GM12801 (cell line): ENCODE results near the gene PSMC5.

Experiments used
- CTCF ChIP-seq: IDR thresholded peaks from one replicate; pipeline ENCODE4 v1.5.1; 2011; ENCODE audit warnings: control low read depth; ENCODE audit not compliant: insufficient read length; ENCODE audit errors: extremely low read depth

Gene PSMC5

DNA sequence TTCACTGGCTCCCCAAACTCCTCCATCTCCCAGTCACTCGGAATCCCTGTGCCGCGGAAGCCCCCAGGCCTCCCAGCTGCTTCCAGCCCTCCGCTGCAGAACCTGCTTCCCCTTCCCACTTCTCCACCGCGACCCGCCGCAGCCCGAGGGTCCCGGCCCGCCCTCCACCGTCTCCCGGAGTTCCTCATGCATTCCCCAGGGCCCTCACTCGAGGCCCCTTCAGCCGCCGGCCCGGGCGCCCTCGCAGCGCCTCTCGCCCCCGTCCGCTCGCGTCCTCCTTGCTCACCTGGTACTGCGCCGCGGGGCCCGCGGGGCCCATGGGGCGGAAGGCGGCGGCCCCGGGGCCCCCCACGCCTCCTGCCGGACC lies 14.9 kb downstream of the PSMC5 start:
- no peak for TF ChIP-seq CTCF

GRCh38 chr17:63842540-63843386 lies 15.5 kb downstream of the PSMC5 start, which contains the start of gene SMARCD2:
TSS of gene SMARCD2 (minus strand) at chr17:63842685. CDS start at chr17:63842674, 11 bp downstream.
- no peak for TF ChIP-seq CTCF

DNA sequence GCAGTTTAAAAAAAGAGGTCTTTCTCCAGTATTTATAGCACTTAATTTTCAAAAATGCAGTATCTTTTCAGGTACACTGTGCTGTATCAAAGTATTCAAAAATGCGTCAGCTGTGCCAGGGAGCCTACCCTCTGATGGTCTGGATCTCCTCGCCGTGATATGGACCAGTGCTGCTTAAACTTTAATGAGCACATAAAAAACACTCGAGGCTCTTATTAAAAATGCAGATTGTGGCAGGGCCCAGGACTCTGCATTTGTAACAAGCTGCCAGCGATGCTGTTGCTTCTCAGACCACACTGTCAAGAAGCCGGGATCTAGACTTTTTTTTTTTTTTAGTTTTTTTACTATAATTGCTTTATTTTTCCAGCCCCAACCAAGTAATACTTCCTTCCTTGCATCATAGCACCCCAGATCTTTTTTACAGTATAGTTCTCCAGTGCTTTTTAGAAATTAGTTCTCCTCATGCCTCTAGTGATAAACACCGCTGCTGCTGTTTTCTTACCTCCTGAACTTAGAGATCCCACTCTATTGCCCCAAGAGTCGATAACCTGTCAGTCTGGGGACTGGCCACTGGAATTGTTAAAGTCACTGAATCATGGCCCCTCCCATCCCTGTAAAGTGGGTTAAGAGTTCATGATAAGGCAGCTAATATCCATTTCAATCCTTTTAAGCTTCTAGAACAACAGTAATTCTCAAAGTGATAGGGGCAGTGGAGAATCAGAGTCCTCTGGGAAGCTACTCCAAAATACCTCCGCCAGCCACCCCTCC lies 16.9 kb downstream of the PSMC5 start:
- no peak for TF ChIP-seq CTCF

DNA sequence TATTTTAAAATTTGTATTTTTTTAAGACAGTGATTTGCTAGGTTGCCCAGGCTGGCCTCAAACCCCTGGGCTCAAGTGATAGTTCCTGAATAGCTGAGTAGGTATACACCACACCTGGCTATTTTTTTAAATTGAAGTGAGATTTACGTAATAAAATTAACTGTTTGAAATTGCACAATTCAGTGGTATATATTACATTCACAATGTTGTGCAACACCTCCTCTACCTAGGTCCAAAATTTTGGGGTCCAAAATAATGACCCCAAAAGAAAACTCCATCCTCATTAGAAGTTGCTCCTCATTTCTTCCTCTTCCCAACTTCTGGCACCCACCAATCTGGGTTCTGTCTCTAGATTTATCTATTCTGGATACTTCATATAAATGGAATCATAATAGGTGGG lies 18.3 kb downstream of the PSMC5 start:
- TF ChIP-seq CTCF, result no peak

DNA sequence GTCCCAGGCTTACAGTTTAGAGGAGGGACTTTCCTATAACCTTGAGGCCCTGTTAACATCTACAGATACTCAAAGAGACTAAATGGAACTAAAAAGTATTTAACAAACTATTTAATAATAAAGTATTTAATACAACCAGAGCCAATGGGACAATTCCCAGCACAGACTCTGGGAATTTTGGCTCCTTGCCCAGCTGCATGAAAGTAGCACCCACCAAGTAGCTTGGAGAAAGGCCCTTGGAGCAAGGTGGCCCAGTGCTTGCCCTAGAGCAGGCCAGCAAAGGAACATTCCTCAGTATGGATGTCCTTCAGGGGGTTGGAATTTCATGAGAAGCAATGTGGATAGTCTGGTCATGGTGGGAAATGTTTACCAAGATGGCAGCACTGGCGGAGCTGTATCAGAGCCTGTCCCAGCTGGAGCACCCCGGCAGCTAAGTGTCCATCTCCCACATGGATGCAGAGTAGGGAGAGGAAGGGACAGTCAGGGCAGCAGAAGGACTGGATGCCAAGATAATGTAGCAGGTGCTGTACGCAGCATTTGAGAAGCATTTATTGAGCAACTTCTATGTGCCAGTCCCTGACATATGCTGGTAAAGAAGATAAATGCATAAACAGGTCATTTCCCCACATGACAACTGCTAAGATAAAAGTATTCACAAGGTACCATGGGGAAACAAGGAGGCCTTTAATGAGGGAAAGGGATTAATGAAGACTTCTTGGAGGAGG lies 20.5 kb downstream of the PSMC5 start:
- TF ChIP-seq CTCF, result no peak

- no peak for TF ChIP-seq CTCF
Observed at GRCh38 chr17:63848834-63849689, 21.8 kb downstream of the PSMC5 start.
